SK-N-MC (cell line): ENCODE measurements around the gene MYOZ2.

Source experiments
- DNase-seq: peaks from one replicate; pipeline ENCODE4 v3.0.0-alpha.2; 2011; ENCODE audit warnings: low read depth, low spot score
- H3K27ac ChIP-seq: fragments of 200-600 bp; sonication (generic); 2 replicates; pipeline ENCODE4 v1.5.1; 2016; ENCODE audit warnings: mixed run types
- H3K36me3 ChIP-seq: fragments of 200-600 bp; sonication (generic); 2 replicates; pipeline ENCODE4 v1.6.1; 2017; ENCODE audit warnings: antibody characterized with exemption, low read length, mixed read lengths; ENCODE audit not compliant: insufficient read depth
- H3K4me3 ChIP-seq: fragments of 200-600 bp; sonication (generic); 2 replicates; pipeline ENCODE4 v1.5.1; 2016
- H3K9ac ChIP-seq: fragments of 200-600 bp; sonication (generic); 2 replicates; pipeline ENCODE4 v1.8.0; 2017; ENCODE audit warnings: mixed run types, mixed read lengths; ENCODE audit not compliant: insufficient read length
- H3K9me3 ChIP-seq: fragments of 200-600 bp; sonication (generic); 2 replicates; pipeline ENCODE4 v1.6.1; 2017; ENCODE audit warnings: low read depth, mild to moderate bottlenecking, antibody characterized with exemption, low read length, moderate library complexity, mixed read lengths
- EZH2 ChIP-seq: fragments of 200-600 bp; sonication (generic); IDR thresholded peaks from one replicate; pipeline ENCODE4 v1.6.1; 2017; ENCODE audit warnings: antibody characterized with exemption
- FOXP2 ChIP-seq: optimal IDR thresholded peaks from 2 replicates; pipeline ENCODE3; 2011; ENCODE audit warnings: mild to moderate bottlenecking, moderate library complexity; ENCODE audit not compliant: insufficient read depth; ENCODE audit errors: extremely low read length, control extremely low read depth
- POLR2AphosphoS5 ChIP-seq: IDR thresholded peaks from 2 replicates; pipeline ENCODE4 v1.6.1; 2012; ENCODE audit warnings: mild to moderate bottlenecking, low read depth, low read length, borderline replicate concordance

Gene MYOZ2

DNA sequence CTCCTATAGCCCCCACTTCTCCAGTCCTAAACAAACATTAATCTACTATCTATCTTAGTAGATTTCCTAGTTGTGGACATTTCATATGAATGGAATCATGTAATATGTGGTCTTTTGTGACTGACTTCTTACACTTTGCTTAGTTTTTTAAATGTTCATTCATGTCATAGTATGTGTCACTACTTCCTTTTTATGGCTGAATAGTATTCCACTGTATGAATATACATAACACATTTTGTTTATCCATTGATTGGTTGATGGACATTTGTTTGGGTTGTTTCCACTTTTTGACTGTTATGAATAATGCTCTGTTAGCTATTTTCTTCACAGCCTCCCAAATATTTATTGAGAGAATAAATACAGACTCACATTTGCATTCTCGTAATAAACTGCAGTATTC lies 96.7 kb downstream of the MYOZ2 start:
- Histone ChIP-seq H3K9ac (no peak overlapping the region), H3K4me3 (no peak overlapping the region), H3K9me3 (no peaks in the 10 kb centered on the region), H3K27ac (no peak overlapping the region), H3K36me3 (no peaks in the 10 kb centered on the region)
- DNase-seq = no peak
- TF ChIP-seq POLR2AphosphoS5 (no peak), FOXP2 (no peak), EZH2 (no peak)

DNA sequence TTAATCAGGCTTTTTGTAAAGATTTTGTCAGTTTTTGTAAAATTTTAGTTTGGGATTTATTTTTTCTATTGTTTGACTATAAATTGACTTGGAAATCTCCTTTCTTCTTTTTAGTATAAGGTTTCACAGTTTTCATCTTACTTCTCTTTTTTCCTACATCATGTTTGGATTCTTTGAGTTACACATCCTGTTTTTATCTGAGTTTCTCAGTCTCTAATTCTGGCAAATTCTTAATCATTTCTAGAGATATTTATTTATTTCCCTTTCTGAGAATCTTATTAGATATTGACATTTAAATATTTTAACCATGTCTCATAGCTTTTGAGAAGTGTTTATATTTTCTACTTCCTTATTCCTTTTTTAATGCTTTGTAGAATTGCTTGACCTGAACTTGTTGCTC lies 97.6 kb downstream of the MYOZ2 start:
- Histone ChIP-seq H3K27ac (no peak overlapping the region), H3K9ac (no peak overlapping the region), H3K36me3 (no peaks in the 10 kb centered on the region), H3K9me3 (no peaks in the 10 kb centered on the region), H3K4me3 (no peak overlapping the region)
- no peak for DNase-seq
- TF ChIP-seq EZH2 (no peak), FOXP2 (no peak), POLR2AphosphoS5 (no peak)

DNA sequence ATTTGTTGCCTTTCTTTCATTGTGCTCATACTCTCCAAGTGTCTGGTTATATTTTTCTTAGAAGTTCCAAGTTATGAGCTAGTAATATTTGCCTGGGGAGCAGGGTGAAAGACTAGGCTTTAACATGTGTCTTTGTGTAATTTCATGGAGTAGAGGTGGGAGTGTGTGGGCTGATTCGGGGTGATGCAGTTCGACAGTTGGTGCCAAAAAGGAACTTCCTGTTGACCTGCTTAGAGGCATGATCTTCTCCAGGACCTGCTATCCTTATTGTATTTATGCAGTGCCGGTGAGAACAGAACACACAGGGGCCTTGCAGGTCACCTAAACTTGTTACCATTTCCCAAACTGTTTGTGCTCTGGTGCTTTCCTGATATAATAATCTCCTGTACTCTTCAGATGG lies 98.1 kb downstream of the MYOZ2 start:
- Histone ChIP-seq H3K4me3 (no peak overlapping the region), H3K9me3 (no peaks in the 10 kb centered on the region), H3K9ac (no peak overlapping the region), H3K36me3 (no peaks in the 10 kb centered on the region), H3K27ac (no peak overlapping the region)
- no peak for TF ChIP-seq POLR2AphosphoS5
- no peak for TF ChIP-seq EZH2
- DNase-seq = no peak

DNA sequence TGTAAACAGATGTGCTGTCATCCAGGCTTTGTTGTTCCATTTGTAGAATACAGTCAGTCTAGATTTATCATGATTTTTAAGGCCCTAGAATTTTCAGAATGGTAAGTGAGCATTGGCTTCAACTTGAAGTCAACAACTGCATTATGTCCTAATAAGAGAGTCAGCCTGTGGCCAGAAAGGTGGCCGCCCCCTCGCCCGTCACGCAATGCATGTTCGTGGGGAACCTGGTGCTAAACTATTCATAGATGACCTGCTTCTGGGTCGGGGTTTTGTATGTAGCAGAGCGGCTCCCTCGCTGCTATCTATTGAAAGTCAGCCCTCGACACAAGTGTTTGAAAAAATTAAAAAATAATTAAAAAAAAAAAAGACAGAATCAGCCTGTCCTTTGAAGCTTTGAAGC lies 101.6 kb downstream of the MYOZ2 start:
- no peak for DNase-seq
- Histone ChIP-seq H3K4me3 (no peak overlapping the region), H3K27ac (no peak overlapping the region), H3K9ac (no peak overlapping the region), H3K9me3 (no peaks in the 10 kb centered on the region), H3K36me3 (no peaks in the 10 kb centered on the region)
- no peak for TF ChIP-seq EZH2
- TF ChIP-seq FOXP2 = no peak
- no peak for TF ChIP-seq POLR2AphosphoS5
